Nephron (organoid): ENCODE measurements around the gene CTNNA3.
A peak's percentile ranks its signal among the peaks of the same experiment; 100 is the strongest.
"Not testable (repeated sequence)": the region's sequence is repeated elsewhere in the genome, so short reads cannot be mapped to it uniquely, and the experiment has no call there.

Source experiments
- H3K27ac Mint-ChIP-seq, 3 experiments: 2 replicates each; pipeline ENCODE4 v1.8.0; 2020; ENCODE audit warnings: mixed read lengths in 3 of 3, mild to moderate bottlenecking in 2 of 3, moderate library complexity in 1 of 3
- H3K27me3 Mint-ChIP-seq: 2 replicates; pipeline ENCODE4 v1.8.0; 2021; ENCODE audit warnings: low read depth, mild to moderate bottlenecking, moderate library complexity, mixed read lengths
- H3K36me3 Mint-ChIP-seq: 2 replicates; pipeline ENCODE4 v1.8.0; 2020; ENCODE audit warnings: low read depth, mixed read lengths
- H3K4me1 Mint-ChIP-seq: 2 replicates; pipeline ENCODE4 v1.8.0; 2020; ENCODE audit warnings: mixed read lengths
- H3K4me3 Mint-ChIP-seq, 3 experiments: 2 replicates each; pipeline ENCODE4 v1.8.0; 2020; ENCODE audit warnings: mild to moderate bottlenecking in 3 of 3, mixed read lengths in 3 of 3, moderate library complexity in 2 of 3
- H3K9me3 Mint-ChIP-seq: 2 replicates; pipeline ENCODE4 v1.8.0; 2020; ENCODE audit warnings: mixed read lengths
- TF ChIP-seq, protein P1 (sequence below), 3 experiments: fragments of 200-600 bp; sonication (generic); IDR thresholded peaks; one replicate each; pipeline ENCODE4 v1.5.0; 2021; ENCODE audit warnings: antibody characterized with exemption in 3 of 3; ENCODE audit not compliant: unreplicated experiment in 3 of 3

Gene CTNNA3

DNA sequence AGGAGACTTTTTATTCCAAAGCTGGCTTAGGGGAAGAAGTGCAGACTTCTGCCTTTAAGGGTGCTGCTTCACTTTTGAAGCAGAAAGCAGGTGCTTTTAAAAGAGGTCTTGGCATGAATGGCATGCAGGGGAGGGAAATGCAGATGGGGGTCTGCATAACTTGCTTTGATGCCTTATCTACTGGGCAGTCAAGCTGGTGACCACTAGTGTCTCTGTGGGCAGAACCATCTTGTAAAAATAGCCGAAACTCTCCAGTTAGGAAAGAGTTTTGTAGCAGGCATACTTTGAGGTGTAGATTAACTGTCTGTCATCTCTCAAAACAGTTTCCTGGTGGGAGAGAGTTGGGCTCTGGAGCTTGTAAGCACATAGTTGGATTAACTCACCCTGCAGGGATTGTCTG, 9.9 kb upstream of the CTNNA3 start:
- H3K9me3 Mint-ChIP-seq: peaks cover 21% of the 10 kb centered on the region
- TF ChIP-seq, protein P1, sequence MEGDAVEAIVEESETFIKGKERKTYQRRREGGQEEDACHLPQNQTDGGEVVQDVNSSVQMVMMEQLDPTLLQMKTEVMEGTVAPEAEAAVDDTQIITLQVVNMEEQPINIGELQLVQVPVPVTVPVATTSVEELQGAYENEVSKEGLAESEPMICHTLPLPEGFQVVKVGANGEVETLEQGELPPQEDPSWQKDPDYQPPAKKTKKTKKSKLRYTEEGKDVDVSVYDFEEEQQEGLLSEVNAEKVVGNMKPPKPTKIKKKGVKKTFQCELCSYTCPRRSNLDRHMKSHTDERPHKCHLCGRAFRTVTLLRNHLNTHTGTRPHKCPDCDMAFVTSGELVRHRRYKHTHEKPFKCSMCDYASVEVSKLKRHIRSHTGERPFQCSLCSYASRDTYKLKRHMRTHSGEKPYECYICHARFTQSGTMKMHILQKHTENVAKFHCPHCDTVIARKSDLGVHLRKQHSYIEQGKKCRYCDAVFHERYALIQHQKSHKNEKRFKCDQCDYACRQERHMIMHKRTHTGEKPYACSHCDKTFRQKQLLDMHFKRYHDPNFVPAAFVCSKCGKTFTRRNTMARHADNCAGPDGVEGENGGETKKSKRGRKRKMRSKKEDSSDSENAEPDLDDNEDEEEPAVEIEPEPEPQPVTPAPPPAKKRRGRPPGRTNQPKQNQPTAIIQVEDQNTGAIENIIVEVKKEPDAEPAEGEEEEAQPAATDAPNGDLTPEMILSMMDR (IDR thresholded peaks at IDR 0.05; ENCODE audit: unreplicated experiment in 3 of 3): no peak
- H3K4me1 Mint-ChIP-seq: no peaks in the 10 kb centered on the region
- H3K27me3 Mint-ChIP-seq: peaks cover 4% of the 10 kb centered on the region
- no peak overlapping the region for H3K27ac Mint-ChIP-seq
- H3K36me3 Mint-ChIP-seq: no peaks in the 10 kb centered on the region
- H3K4me3 Mint-ChIP-seq: no peak overlapping the region

DNA sequence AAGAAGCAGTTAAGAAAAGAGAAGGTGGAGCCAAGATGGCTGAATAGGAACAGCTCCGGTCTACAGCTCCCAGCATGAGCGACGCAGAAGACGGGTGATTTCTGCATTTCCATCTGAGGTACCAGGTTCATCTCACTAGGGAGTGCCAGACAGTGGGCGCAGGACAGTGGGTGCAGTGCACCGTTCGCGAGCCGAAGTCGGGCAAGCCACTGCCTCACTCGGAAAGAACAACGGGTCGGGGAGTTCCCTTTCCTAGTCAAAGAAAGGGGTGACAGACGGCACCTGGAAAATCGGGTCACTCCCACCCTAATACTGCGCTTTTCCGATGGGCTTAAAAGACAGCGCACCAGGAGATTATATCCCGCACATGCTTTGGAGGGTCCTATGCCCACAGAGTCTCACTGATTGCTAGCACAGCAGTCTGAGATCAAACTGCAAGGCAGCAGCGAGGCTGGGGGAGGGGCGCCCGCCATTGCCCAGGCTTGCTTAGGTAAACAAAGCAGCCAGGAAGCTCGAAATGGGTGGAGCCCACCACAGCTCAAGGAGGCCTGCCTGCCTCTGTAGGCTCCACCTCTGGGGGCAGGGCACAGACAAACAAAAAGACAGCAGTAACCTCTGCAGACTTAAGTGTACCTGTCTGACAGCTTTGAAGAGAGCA, 3.7 kb upstream of the CTNNA3 start:
- not testable (repeated sequence) for H3K36me3 Mint-ChIP-seq, H3K4me3 Mint-ChIP-seq, H3K27ac Mint-ChIP-seq, H3K27me3 Mint-ChIP-seq
- Mint-ChIP-seq H3K9me3 (peaks cover 21% of the 10 kb centered on the region), H3K4me1 (peaks cover 17% of the 10 kb centered on the region)

GRCh38 chr10:67698164-67698563, 2.2 kb upstream of the CTNNA3 start:
- H3K27me3 Mint-ChIP-seq: peaks cover 4% of the 10 kb centered on the region
- H3K27ac Mint-ChIP-seq: peak overlapping the region in 2 of 3 experiments; percentile 16 to 47
- TF ChIP-seq, protein P1 (IDR thresholded peaks at IDR 0.05; ENCODE audit: unreplicated experiment in 3 of 3): no peak
- no peaks in the 10 kb centered on the region for H3K36me3 Mint-ChIP-seq
- peaks cover 17% of the 10 kb centered on the region for H3K4me1 Mint-ChIP-seq
- H3K4me3 Mint-ChIP-seq: no peak overlapping the region
- H3K9me3 Mint-ChIP-seq: peaks cover 21% of the 10 kb centered on the region

- H3K4me1 Mint-ChIP-seq: peaks cover 17% of the 10 kb centered on the region
- no peaks in the 10 kb centered on the region for H3K36me3 Mint-ChIP-seq
- H3K27me3 Mint-ChIP-seq: peaks cover 4% of the 10 kb centered on the region
- peak overlapping the region in 2 of 3 experiments; percentile 16 to 47 for H3K27ac Mint-ChIP-seq
- peaks cover 20% of the 10 kb centered on the region for H3K9me3 Mint-ChIP-seq
- TF ChIP-seq, protein P1 (IDR thresholded peaks at IDR 0.05; ENCODE audit: unreplicated experiment in 3 of 3): peak; percentile 64 to 75 (median 70)
- no peak overlapping the region for H3K4me3 Mint-ChIP-seq
Observed at GRCh38 chr10:67697724-67698131, 1.7 kb upstream of the CTNNA3 start.

- H3K4me1 Mint-ChIP-seq: peaks cover 17% of the 10 kb centered on the region
- H3K36me3 Mint-ChIP-seq: no peaks in the 10 kb centered on the region
- no peak overlapping the region for H3K4me3 Mint-ChIP-seq
- TF ChIP-seq, protein P1 (IDR thresholded peaks at IDR 0.05; ENCODE audit: unreplicated experiment in 3 of 3): no peak
- H3K9me3 Mint-ChIP-seq: peaks cover 16% of the 10 kb centered on the region
- H3K27ac Mint-ChIP-seq: no peak overlapping the region
- peaks cover 4% of the 10 kb centered on the region for H3K27me3 Mint-ChIP-seq
Observed at GRCh38 chr10:67696679-67697078, 684 bp upstream of the CTNNA3 start.

DNA sequence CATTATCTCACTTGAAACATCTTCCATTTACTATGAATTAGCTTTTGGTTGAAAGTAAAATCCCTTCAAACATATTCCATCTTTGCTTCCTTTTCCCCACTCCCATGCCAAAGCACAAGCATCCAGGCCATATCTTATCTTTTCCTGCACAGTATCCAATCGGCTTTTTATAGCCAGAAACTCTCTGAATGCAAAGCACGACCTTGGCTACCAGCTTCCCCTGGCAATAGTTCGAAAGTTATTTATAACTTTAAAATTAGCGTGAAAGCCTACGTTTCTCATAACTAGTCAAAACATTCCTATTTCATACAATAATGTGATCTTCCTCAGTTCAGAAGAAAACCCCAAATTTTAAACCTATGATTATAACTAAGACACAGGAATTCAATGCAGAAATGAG, 440 bp downstream of the CTNNA3 start:
- Mint-ChIP-seq H3K4me1 (peaks cover 17% of the 10 kb centered on the region), H3K27ac (no peak overlapping the region), H3K27me3 (peaks cover 4% of the 10 kb centered on the region), H3K36me3 (no peaks in the 10 kb centered on the region), H3K4me3 (peak overlapping the region in 1 of 3 experiments; percentile 1), H3K9me3 (peaks cover 9% of the 10 kb centered on the region)
- TF ChIP-seq, protein P1 (IDR thresholded peaks at IDR 0.05; ENCODE audit: unreplicated experiment in 3 of 3): no peak

- not testable (repeated sequence) for H3K9me3 Mint-ChIP-seq, H3K4me3 Mint-ChIP-seq, H3K27ac Mint-ChIP-seq, H3K36me3 Mint-ChIP-seq, H3K27me3 Mint-ChIP-seq
- peaks cover 10% of the 10 kb centered on the region for H3K4me1 Mint-ChIP-seq
Observed at GRCh38 chr10:67691861-67692260, 4.1 kb downstream of the CTNNA3 start.

DNA sequence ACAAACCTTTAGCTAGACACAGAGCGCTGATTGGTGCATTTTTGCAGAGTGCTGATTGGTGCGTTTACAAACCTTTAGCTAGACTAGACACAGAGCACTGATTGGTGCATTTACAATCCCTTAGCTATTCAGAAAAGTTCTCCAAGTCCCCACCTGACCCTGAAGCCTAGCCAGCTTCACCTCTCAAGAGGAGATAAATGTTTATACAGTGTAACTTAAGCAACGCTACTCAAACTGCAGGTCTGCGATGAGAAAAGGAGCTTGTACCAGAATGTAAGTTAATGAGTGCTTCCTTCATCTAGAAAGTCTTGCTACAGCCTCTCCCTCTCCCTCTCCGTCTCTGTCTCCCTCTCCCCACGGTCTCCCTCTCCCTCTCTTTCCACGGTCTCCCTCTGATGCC, 5.5 kb downstream of the CTNNA3 start:
- not testable (repeated sequence) for H3K4me1 Mint-ChIP-seq, H3K27ac Mint-ChIP-seq, H3K27me3 Mint-ChIP-seq, H3K36me3 Mint-ChIP-seq, H3K4me3 Mint-ChIP-seq
- H3K9me3 Mint-ChIP-seq: peaks cover 15% of the 10 kb centered on the region

GRCh38 chr10:67684140-67684539, 11.9 kb downstream of the CTNNA3 start:
- H3K27me3 Mint-ChIP-seq, H3K4me1 Mint-ChIP-seq, H3K36me3 Mint-ChIP-seq, H3K4me3 Mint-ChIP-seq, H3K27ac Mint-ChIP-seq: not testable (repeated sequence)
- H3K9me3 Mint-ChIP-seq: peaks cover 27% of the 10 kb centered on the region
